HG03378 (cell line): ENCODE results near the gene MREG.
A peak's percentile ranks its signal among the peaks of the same experiment; 100 is the strongest.
"Not testable (repeated sequence)": the region's sequence is repeated elsewhere in the genome, so short reads cannot be mapped to it uniquely, and the experiment has no call there.

Experiments used
- ATAC-seq: cut with Tn5 transposase; IDR thresholded peaks from one replicate; pipeline ENCODE4 v1.9.1; 2021; ENCODE audit warnings: mild to moderate bottlenecking, moderate library complexity; ENCODE audit not compliant: unreplicated experiment

Gene MREG

GRCh38 chr2:215994911-215995310, 18.4 kb downstream of the MREG start:
- ATAC-seq = no peak

GRCh38 chr2:215988556-215989207, 24.7 kb downstream of the MREG start:
- ATAC-seq = not testable (repeated sequence)

DNA sequence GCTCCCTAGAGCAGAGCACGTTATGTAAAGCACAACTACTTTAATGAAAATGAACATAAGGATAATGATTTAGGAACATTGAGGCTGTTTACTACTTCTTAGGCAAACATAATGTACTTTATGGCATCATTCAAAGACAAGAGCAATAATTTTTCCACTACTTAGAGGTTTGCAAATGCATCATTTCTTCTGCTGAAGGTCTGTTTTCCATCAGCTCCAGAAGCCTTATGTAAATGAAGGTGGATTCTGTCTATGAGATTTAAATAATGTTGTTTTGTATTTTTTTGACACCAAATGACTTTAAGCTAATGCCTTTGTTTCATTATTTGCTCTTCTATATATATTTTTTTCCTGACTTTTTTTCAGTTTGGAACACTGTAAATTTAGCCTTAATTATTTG, 28.1 kb downstream of the MREG start:
- no peak for ATAC-seq

DNA sequence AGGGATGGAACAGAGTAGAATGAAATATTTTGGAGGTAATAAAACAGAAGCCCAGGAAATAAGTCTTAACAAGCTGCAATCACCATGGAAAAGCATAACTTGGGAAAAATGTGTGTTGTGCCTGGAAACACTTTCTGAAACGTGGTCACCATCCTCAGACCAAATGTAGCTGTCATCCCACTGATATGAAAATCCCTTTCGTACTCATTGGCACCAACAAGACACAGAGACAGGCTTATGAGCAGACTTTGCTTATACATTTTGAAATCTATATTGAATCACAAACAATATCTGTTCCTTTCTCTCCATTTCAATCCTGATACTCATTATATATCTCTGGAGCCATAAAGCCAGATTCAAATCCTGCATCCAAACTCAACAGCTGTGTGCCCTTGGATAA, 28.7 kb downstream of the MREG start:
- no peak for ATAC-seq

- peak; percentile 67 for ATAC-seq
These were observed 29.6 kb downstream of the MREG start for GRCh38 chr2:215983581-215984351.

GRCh38 chr2:215982465-215982875, 30.9 kb downstream of the MREG start:
- no peak for ATAC-seq

GRCh38 chr2:215981115-215981514, 32.2 kb downstream of the MREG start:
- no peak for ATAC-seq

GRCh38 chr2:215979620-215980019, 33.7 kb downstream of the MREG start:
- ATAC-seq = peak; percentile 77

- ATAC-seq = no peak
These were observed 38.5 kb downstream of the MREG start for GRCh38 chr2:215974700-215975429.

DNA sequence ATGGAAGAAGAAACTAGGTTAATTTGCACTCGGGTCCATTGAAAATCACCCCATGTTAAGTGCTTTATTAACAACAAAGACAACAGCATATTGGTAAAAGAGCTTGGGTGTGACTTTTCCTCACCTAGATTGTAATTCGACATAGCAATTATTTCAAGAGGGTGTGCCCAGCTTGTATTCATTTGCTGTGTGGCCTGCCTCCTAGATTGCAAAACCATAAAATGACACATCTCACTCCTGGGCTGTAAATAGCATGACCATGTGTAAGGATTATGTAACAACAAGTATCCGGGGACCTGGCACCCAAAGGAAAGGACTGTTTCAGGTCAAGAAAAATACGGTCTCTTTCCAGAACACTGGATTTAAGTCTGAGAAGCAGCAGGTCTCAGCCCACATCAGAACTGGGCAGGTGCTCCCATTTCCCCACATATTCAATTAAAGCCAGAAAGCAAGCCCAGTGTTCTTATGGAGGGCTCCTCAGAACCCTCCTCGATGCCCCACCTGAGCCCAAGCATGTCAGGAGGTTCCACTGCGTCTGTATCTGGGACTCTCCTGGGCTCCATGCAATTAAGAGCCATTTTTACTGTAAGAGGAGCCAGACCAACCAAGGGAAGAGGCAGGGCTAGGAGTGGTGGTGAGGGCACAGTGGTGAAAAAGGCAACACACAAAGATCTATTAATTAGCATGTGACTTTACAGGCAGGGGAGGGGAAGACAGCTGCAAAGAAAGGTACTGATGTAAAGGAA, 39.2 kb downstream of the MREG start:
- no peak for ATAC-seq

GRCh38 chr2:215973145-215973792, 40.1 kb downstream of the MREG start:
- ATAC-seq = no peak

DNA sequence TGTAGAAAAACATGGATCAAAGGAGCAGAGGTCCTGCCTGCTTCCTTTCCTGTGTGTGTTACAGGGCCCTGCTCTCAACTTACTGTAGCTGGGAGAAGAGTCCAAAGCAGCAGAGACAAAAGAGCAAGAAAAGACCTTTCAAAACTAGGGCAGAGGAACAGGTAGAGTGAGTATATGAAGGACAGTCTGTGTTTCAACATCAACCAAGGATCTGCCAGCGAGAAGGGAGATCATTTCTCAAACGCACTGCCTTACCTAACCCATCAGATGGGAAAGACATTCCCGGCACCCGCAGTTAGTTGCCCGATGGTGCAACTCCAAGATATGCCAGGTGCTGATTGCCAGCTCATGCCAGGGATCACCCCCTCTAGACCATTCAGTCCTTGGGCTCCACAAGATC, 41.7 kb downstream of the MREG start:
- no peak for ATAC-seq

- ATAC-seq = not testable (repeated sequence)
These were observed 42.5 kb downstream of the MREG start for GRCh38 chr2:215970894-215971293.

DNA sequence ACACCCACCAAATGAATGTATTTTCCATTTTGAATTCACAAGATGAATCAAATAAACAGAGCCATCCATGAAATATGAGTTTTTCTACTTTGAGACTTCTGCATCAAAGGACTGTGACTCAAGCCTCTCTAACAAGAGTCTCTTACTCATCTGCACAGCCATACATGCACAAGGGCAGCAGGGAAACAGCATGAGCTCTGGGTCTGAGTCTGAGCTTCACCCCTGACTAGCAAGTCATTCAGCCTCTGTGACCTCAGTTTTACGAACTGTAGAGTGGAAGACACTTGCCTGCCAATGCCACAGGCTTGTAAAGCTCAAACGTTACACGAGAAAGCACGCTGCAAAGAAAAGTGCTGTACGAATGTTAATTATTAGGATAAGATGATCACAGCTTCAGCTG, 42.9 kb downstream of the MREG start:
- no peak for ATAC-seq

GRCh38 chr2:215969131-215969841, 44.1 kb downstream of the MREG start:
- ATAC-seq = no peak

DNA sequence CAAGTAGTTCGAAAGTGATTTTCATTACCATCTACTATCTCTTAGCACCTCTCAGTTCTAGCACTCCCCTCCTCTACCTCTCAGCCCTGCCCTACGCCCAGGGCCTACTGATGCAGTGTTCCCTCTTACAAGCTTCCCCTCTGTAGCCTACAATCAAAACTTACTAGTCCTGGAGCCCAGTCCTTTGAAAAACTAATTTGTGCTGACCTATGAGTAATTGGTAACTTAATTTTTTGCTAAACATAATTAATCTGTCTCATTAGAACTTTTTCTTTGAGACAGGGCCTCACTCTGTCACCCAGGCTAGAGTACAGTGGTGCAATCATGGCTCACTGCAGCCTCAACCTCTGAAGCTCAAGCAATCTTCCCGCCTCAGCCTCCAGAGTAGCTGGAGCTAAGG, 44.9 kb downstream of the MREG start:
- ATAC-seq = no peak

- ATAC-seq = no peak
These were observed 45.6 kb downstream of the MREG start for GRCh38 chr2:215967590-215968378.

- no peak for ATAC-seq
These were observed 46.4 kb downstream of the MREG start for GRCh38 chr2:215966951-215967350.

DNA sequence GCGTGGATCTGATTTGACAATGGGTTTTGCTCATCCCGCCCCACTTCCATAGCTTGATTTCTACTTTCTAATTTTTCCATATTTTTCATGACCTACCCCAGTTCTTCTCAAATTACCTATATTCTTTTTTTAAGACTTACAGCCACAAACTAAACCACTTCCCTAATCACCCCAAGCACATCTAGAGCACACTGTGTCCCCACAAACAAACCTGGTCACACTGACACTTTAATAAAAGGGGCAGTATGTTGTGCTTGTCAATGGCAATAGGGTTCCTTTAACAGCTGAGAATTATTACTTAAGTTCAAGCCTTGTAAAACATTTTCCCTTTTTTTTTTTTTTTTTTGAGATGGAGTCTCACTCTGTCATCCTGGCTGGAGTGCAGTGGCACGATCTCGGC, 47.1 kb downstream of the MREG start:
- ATAC-seq = no peak
